Gastroesophageal sphincter (tissue), 3 donors: ENCODE measurements around the gene HSPA12B.

Experiments used
- EP300 ChIP-seq: sonication (generic); formaldehyde crosslinking; IDR thresholded peaks from one replicate; pipeline ENCODE4 v1.6.1; 2017; ENCODE audit warnings: antibody characterized with exemption, mild to moderate bottlenecking
- POLR2A ChIP-seq, 2 donors: fragments of 450-650 bp; IDR thresholded peaks; one replicate each; pipeline ENCODE4 v1.6.1; 2017; ENCODE audit warnings: antibody characterized with exemption in 2 of 2, mild to moderate bottlenecking in 2 of 2, moderate library complexity in 1 of 2
- POLR2AphosphoS5 ChIP-seq: sonication (generic); formaldehyde crosslinking; IDR thresholded peaks from one replicate; pipeline ENCODE4 v1.6.1; 2017; ENCODE audit warnings: antibody characterized with exemption
- TF ChIP-seq, protein P1 (sequence below), 4 experiments: fragments of 200-600 bp in 2 of 4; fragments of 450-650 bp in 2 of 4; sonication (generic) in 1 of 4; IDR thresholded peaks; one replicate each; pipeline ENCODE4 v1.5.1; 2017 to 2019; ENCODE audit warnings: antibody characterized with exemption in 4 of 4, mild to moderate bottlenecking in 2 of 4, moderate library complexity in 2 of 4

DNA sequence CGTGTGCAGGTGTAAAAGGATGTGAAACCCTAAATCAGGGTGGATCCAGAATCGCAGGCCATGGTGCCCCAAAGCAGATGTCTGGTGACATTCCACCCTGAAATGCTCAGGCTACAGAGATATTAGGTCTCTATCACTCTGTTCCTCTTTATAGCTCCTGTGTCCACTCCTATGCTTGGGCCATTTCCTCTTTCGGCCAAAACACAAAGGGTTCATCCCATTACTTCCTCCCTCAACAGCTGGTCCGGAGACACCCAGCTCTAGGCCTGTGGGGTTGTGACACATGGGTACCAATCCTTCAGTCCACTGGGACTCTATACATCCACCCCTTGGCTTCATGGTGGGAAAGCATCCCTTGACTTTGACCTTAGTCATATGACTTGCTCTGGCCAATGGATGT, 18.4 kb upstream of the HSPA12B start:
- TF ChIP-seq POLR2A (IDR thresholded peaks at IDR 0.05) (no peak), POLR2AphosphoS5 (no peak), EP300 (no peak)
- TF ChIP-seq, protein P1, sequence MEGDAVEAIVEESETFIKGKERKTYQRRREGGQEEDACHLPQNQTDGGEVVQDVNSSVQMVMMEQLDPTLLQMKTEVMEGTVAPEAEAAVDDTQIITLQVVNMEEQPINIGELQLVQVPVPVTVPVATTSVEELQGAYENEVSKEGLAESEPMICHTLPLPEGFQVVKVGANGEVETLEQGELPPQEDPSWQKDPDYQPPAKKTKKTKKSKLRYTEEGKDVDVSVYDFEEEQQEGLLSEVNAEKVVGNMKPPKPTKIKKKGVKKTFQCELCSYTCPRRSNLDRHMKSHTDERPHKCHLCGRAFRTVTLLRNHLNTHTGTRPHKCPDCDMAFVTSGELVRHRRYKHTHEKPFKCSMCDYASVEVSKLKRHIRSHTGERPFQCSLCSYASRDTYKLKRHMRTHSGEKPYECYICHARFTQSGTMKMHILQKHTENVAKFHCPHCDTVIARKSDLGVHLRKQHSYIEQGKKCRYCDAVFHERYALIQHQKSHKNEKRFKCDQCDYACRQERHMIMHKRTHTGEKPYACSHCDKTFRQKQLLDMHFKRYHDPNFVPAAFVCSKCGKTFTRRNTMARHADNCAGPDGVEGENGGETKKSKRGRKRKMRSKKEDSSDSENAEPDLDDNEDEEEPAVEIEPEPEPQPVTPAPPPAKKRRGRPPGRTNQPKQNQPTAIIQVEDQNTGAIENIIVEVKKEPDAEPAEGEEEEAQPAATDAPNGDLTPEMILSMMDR (IDR thresholded peaks at IDR 0.05), result no peak
